Measurements from ENCODE around the gene LRRC40.

GRCh38 chr1:70164350-70164749, 41.0 kb downstream of the LRRC40 start:
- TF ChIP-seq, protein P1, sequence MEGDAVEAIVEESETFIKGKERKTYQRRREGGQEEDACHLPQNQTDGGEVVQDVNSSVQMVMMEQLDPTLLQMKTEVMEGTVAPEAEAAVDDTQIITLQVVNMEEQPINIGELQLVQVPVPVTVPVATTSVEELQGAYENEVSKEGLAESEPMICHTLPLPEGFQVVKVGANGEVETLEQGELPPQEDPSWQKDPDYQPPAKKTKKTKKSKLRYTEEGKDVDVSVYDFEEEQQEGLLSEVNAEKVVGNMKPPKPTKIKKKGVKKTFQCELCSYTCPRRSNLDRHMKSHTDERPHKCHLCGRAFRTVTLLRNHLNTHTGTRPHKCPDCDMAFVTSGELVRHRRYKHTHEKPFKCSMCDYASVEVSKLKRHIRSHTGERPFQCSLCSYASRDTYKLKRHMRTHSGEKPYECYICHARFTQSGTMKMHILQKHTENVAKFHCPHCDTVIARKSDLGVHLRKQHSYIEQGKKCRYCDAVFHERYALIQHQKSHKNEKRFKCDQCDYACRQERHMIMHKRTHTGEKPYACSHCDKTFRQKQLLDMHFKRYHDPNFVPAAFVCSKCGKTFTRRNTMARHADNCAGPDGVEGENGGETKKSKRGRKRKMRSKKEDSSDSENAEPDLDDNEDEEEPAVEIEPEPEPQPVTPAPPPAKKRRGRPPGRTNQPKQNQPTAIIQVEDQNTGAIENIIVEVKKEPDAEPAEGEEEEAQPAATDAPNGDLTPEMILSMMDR (IDR thresholded peaks at IDR 0.05) = no peak
- TF ChIP-seq POLR2A (IDR thresholded peaks at IDR 0.05) = no peak
- no peak for TF ChIP-seq EP300 (IDR thresholded peaks at IDR 0.05)
- TF ChIP-seq POLR2AphosphoS5 (IDR thresholded peaks at IDR 0.05) = no peak
